GM23248 (cell line): ENCODE data around the gene AKAP6.

ENCODE experiments used
- EZH2 ChIP-seq: fragments of 200-600 bp; sonication (generic); IDR thresholded peaks from 2 replicates; pipeline ENCODE4 v1.6.1; 2018; ENCODE audit warnings: antibody characterized with exemption, mild to moderate bottlenecking; ENCODE audit not compliant: insufficient read depth, poor library complexity, severe bottlenecking
- EZH2phosphoT487 ChIP-seq: fragments of 200-600 bp; sonication (generic); IDR thresholded peaks from 2 replicates; pipeline ENCODE4 v1.6.1; 2018; ENCODE audit warnings: antibody characterized with exemption, moderate library complexity, mild to moderate bottlenecking, low read depth; ENCODE audit not compliant: insufficient read depth

- TF ChIP-seq EZH2 (no peak), EZH2phosphoT487 (no peak)
Observed at GRCh38 chr14:32817780-32818179, 488.7 kb downstream of the AKAP6 start.
